HG03103 (cell line): ENCODE measurements around the gene CKMT1A.
"Not testable (repeated sequence)": the region's sequence is repeated elsewhere in the genome, so short reads cannot be mapped to it uniquely, and the experiment has no call there.

ENCODE experiments used
- ATAC-seq: cut with Tn5 transposase; IDR thresholded peaks from one replicate; pipeline ENCODE4 v1.9.1; 2021; ENCODE audit warnings: low read depth; ENCODE audit not compliant: unreplicated experiment

Gene CKMT1A

DNA sequence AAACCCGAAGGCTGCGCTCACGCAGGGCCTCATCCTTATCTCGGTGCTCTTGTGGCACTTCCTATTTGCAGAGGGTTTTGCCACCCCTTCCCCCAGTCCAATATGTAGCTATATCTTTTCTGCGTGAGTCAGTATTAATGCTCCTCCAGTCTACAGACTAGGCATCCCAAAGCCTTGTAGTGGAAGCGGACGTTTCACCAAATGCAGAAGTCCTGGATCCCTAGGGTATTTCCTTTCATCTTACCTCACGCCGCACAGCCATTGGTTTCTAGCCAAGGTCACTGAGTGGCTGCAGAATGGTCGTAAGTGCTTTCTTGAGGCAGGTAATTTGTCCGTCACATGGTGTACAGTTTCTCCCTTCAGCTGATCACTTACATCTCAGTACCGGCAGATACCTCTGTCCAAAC lies 53.2 kb downstream of the CKMT1A start:
- not testable (repeated sequence) for ATAC-seq

- no peak for ATAC-seq
These were observed 54.7 kb downstream of the CKMT1A start for GRCh38 chr15:43748376-43748775.
